ENCODE measurements around the gene TBL1X. TPM values are rescaled to one million over a fixed set of nuclear protein-coding genes. Genes with fewer than 3 reads are reported as not detected.

Gene TBL1X
- total and polyA plus RNA-seq, 2 of the 8 experiments (the other 6 are each of a cell fraction or from before 2014, with no cell fraction given): 13.3 to 25.6 TPM

- TF ChIP-seq HDAC6 (IDR thresholded peaks at IDR 0.05; ENCODE audit: low read depth, low read length) (no peak), CBX5 (IDR thresholded peaks at IDR 0.05; ENCODE audit: low read depth, low read length) (no peak), USF2 (IDR thresholded peaks at IDR 0.05; ENCODE audit: low read length) (no peak)
Observed at GRCh38 chrX:9595174-9595573, 130.3 kb downstream of the TBL1X start (continued).

Measured in H1 (cell line).